ENCODE data around the gene ADARB2.

ADARB2 gene

GRCh38 chr10:1426786-1427185 lies 310.5 kb downstream of the ADARB2 start:
- no peak overlapping the region for H3K4me3 ChIP-seq (ENCODE audit: control insufficient read depth, low read depth, low read length)
- no peak for TF ChIP-seq CTCF (IDR thresholded peaks at IDR 0.05; ENCODE audit: control insufficient read depth, insufficient read depth, low read depth, low read length, missing control alignments)
- DNase-seq (ENCODE audit: low read depth): no peak

DNA sequence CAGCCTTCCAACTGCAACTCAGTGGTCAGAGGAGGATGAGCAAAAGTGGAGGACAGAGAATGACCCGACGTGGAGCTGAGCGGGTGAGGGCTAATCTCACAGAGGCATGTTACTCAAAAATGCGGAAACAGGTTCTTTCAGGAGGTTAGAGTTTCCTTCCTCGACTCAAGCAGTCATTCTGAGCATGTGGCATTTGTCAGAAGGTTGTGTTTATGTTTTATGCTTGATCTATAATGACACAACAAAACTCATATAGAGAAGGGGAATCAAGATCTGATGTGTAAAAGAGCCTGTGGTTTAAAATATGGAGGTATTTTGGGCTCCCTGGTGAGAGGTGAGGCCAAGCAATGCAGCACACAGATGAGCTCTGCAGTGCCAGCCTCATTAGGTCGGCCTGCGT lies 311.4 kb downstream of the ADARB2 start:
- H3K4me3 ChIP-seq (ENCODE audit: control insufficient read depth, low read depth, low read length): no peak overlapping the region
- TF ChIP-seq CTCF (IDR thresholded peaks at IDR 0.05; ENCODE audit: control insufficient read depth, insufficient read depth, low read depth, low read length, missing control alignments): no peak
- DNase-seq (ENCODE audit: low read depth): no peak

DNA sequence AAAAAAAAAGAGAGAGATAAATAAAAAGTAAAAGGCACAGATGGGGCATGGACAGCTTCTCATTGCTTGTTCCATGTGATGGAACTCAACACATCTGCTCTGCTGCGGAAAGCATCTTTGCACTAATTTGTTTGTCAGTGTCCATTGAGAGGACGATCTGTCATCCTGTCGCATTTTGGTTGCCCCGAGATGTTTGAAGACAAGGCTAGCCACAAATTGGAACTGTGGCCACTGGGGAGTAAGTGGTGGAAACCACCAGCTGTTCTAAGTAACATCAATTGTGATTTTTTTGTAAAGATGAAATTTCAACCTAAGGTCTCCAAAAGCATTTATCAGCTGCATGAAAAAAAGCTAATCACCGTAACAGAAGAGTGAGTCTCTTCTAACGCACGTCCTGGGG lies 312.7 kb downstream of the ADARB2 start:
- no peak for DNase-seq (ENCODE audit: low read depth)
- H3K4me3 ChIP-seq (ENCODE audit: control insufficient read depth, low read depth, low read length): no peak overlapping the region
- no peak for TF ChIP-seq CTCF (IDR thresholded peaks at IDR 0.05; ENCODE audit: control insufficient read depth, insufficient read depth, low read depth, low read length, missing control alignments)

- TF ChIP-seq CTCF (IDR thresholded peaks at IDR 0.05; ENCODE audit: control insufficient read depth, insufficient read depth, low read depth, low read length, missing control alignments): no peak
- no peak for DNase-seq (ENCODE audit: low read depth)
- H3K4me3 ChIP-seq (ENCODE audit: control insufficient read depth, low read depth, low read length): no peak overlapping the region
Observed at GRCh38 chr10:1423676-1424253, 313.6 kb downstream of the ADARB2 start.

- no peak overlapping the region for H3K4me3 ChIP-seq (ENCODE audit: control insufficient read depth, low read depth, low read length)
- DNase-seq (ENCODE audit: low read depth): no peak
- TF ChIP-seq CTCF (IDR thresholded peaks at IDR 0.05; ENCODE audit: control insufficient read depth, insufficient read depth, low read depth, low read length, missing control alignments): no peak
Observed at GRCh38 chr10:1422275-1422674, 315.1 kb downstream of the ADARB2 start.

- H3K4me3 ChIP-seq (ENCODE audit: control insufficient read depth, low read depth, low read length): no peak overlapping the region
- TF ChIP-seq CTCF (IDR thresholded peaks at IDR 0.05; ENCODE audit: control insufficient read depth, insufficient read depth, low read depth, low read length, missing control alignments): peak; percentile 18
- no peak for DNase-seq (ENCODE audit: low read depth)
Observed at GRCh38 chr10:1420661-1421362, 316.5 kb downstream of the ADARB2 start.

All from AG09309 (cell line).